HG02981 (cell line): ENCODE data around the gene TH.

Source experiments
- ATAC-seq: cut with Tn5 transposase; IDR thresholded peaks from one replicate; pipeline ENCODE4 v1.9.1; 2021; ENCODE audit warnings: mild to moderate bottlenecking, moderate library complexity; ENCODE audit not compliant: unreplicated experiment

The TH gene

GRCh38 chr11:2115308-2115707 lies 56.3 kb downstream of the TH start:
- no peak for ATAC-seq

- ATAC-seq: no peak
Observed at GRCh38 chr11:2114430-2115241, 57.0 kb downstream of the TH start.
